GM21515 (cell line): ENCODE measurements around the gene FAAH.

ENCODE experiments used
- ATAC-seq: cut with Tn5 transposase; IDR thresholded peaks from one replicate; pipeline ENCODE4 v1.9.1; 2021; ENCODE audit not compliant: unreplicated experiment

The FAAH gene

GRCh38 chr1:46400421-46400820 is 6.3 kb downstream of the FAAH start:
- ATAC-seq = no peak

- ATAC-seq = no peak
Observed at GRCh38 chr1:46401154-46401913, 7.2 kb downstream of the FAAH start.

GRCh38 chr1:46401964-46402626 is 8.0 kb downstream of the FAAH start:
- no peak for ATAC-seq

GRCh38 chr1:46403916-46404315 is 9.8 kb downstream of the FAAH start:
- no peak for ATAC-seq

GRCh38 chr1:46404482-46405196 is 10.5 kb downstream of the FAAH start:
- no peak for ATAC-seq

- ATAC-seq = no peak
Observed at GRCh38 chr1:46405197-46405555, 11.1 kb downstream of the FAAH start.

DNA sequence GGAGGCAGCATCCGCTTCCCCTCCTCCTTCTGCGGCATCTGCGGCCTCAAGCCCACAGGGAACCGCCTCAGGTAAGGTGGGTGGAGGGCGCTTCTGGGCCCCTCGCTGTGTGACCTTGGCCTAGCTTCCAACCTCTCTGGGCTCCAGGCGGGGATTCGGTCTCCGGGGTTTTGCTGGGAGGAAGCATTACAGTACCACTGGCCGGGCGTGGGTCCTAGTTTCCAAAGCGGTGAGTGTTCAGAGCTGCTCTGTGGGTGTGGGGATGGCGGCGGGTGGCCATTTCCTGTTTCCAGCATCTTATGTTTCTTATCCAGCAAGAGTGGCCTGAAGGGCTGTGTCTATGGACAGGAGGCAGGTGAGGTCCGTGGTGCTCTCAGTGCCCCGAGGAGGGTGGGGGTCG is 11.6 kb downstream of the FAAH start:
- ATAC-seq = no peak

DNA sequence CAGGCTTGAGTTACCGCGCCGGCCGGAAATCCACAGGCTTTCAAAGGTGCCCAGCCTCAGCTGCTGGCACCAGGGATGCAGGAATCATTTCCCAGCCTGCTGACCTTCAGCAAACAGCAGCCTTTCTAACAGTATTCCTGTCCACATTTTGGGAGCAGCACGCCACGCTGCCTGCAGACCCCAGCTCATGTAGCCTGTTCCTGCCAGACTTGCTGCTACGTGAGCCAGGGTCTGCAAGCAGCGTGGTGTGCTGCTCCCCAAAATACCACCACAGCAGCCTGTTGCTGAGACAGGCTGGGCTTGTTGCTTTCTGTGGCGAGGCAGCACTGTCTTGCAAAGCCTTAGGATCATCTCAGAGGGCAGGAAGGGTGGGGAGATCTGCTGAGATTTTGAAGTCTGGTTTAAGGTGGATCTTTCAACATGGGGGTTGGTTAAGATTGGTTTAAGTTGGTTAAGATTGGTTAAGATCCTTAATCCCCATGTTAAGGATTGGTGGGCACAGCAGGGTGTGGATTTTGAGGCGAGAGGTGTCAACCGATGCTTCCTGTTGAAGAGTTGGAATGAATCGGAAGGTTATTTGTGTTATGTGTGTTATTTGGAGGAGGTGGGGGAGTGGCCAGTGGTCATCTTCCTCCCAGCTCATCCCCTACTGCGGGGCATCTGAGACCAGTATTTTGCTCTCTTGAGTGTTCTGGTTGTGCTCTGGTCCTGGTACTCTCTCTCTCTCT is 12.9 kb downstream of the FAAH start:
- ATAC-seq = no peak

- ATAC-seq = no peak
Observed at GRCh38 chr1:46407636-46408035, 13.5 kb downstream of the FAAH start.

GRCh38 chr1:46408356-46409062 is 14.4 kb downstream of the FAAH start:
- no peak for ATAC-seq

- ATAC-seq = no peak
Observed at GRCh38 chr1:46409063-46409372, 14.9 kb downstream of the FAAH start.

DNA sequence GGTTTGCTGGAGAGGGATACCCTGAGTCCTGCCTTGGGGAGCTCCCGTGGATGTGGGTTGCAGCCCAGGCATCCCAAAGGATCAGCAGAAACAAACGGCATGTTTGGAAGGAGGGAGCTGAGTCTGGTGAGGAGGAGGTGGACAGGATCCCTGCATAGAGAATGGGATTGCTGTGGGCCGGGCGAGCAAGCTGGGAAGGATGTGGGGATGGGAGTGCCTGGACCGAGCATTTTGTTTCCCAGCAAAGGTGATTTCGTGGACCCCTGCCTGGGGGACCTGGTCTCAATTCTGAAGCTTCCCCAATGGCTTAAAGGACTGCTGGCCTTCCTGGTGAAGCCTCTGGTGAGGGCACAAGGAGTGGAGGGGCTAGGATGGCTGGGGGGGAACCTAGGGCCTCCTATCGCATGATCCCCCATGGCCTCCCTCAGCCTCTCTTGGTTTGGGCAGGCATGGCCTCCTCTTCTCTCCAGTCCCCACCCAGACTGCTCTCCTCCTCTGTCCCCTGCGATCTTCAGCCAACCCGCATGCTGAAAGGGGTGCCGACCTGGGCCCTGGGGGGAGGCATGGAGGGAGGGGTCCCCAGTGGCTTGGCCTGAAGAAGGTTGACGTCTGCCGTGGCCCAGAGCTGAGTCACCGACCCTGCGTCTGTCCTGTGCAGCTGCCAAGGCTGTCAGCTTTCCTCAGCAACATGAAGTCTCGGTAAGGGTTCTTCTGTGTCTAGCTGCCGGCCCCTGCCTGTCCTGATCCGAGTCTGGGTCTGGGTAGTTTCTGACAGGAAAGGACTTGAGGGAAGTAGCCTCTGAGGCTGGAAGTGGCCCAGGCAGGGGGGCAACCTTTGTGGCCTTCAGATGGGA is 16.3 kb downstream of the FAAH start:
- ATAC-seq = no peak

- ATAC-seq = no peak
Observed at GRCh38 chr1:46411010-46411405, 16.9 kb downstream of the FAAH start.

DNA sequence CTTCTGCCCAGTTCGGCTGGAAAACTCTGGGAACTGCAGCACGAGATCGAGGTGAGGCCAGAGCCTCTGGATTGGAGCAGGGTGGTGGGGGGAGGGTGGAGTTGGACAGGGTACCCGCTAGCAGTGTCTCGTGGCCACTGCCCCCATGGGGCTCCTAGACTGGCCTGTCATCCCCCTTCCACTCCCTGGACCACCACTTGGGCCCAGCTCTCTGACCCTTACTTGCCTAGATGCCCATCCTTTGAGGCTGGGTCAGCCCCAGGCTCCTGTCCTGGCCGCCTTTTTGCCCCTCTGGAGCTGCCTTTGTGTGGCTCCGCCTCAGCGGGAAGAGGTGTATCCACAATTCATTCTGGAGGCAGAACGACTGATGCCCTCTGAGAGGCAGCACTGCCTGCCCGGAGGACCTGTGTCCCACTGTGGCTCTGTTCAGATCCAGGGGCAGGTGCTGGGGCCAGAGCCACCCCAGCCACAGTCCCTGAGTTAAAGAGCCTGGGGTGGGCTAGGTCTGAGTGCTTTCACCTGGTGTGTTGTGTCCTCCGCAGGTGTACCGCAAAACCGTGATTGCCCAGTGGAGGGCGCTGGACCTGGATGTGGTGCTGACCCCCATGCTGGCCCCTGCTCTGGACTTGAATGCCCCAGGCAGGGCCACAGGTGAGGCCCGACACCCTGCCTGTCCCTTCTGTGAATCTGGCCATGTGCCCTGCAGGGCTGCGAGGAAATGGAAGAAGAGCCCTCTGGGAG is 17.7 kb downstream of the FAAH start:
- no peak for ATAC-seq

DNA sequence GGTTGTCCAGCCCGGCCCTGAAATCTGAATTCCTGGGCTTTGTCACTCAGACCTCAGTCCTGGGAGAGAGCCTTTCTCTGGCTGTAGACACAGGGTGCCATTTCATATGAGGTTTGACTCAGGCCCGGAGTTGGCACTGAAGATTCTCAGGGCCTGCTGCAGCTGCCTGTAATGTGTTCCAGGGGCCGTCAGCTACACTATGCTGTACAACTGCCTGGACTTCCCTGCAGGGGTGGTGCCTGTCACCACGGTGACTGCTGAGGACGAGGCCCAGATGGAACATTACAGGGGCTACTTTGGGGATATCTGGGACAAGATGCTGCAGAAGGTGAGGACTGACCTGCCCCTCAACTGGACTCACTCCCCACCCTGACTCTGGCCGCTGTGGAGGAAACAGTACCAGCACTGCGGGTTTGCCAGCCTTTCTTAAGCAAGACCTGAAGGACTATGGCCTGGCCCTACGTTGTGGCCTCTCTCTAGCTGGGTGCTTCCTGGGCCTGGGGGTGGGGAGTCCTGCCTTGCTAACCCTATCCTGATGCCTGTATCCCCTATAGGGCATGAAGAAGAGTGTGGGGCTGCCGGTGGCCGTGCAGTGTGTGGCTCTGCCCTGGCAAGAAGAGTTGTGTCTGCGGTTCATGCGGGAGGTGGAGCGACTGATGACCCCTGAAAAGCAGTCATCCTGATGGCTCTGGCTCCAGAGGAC is 18.9 kb downstream of the FAAH start:
- no peak for ATAC-seq

DNA sequence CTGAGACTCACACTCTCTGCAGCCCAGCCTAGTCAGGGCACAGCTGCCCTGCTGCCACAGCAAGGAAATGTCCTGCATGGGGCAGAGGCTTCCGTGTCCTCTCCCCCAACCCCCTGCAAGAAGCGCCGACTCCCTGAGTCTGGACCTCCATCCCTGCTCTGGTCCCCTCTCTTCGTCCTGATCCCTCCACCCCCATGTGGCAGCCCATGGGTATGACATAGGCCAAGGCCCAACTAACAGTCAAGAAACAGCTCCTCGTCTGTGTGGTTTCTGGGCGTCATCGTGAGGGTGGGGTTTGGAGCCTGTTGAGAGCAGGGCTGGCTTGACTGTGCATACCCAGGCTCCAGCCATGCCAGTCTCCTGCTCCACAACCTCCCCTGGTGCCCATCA is 19.5 kb downstream of the FAAH start:
- ATAC-seq = no peak

GRCh38 chr1:46415514-46415913 is 21.4 kb downstream of the FAAH start:
- no peak for ATAC-seq

GRCh38 chr1:46418976-46419375 is 24.9 kb downstream of the FAAH start:
- no peak for ATAC-seq

GRCh38 chr1:46420533-46420915 is 26.4 kb downstream of the FAAH start:
- no peak for ATAC-seq
